Endothelial cell of hepatic sinusoid (primary cell): Measurements from ENCODE around the gene ABCC6.
"Not testable (repeated sequence)": the region's sequence is repeated elsewhere in the genome, so short reads cannot be mapped to it uniquely, and the experiment has no call there.

ENCODE experiments used
- in situ Hi-C: cut with HindIII; loops from 2 replicates; pipeline ENCODE4 v1.10.0; 2017; ENCODE audit warnings: low sequenced_read_pairs

Gene ABCC6

GRCh38 chr16:16163109-16163508, 60.2 kb downstream of the ABCC6 start:
- in situ Hi-C loops = loop anchor here (5.0 kb wide), 2 partner anchors 41 to 411 kb away; no protein-coding TSS in a partner anchor

DNA sequence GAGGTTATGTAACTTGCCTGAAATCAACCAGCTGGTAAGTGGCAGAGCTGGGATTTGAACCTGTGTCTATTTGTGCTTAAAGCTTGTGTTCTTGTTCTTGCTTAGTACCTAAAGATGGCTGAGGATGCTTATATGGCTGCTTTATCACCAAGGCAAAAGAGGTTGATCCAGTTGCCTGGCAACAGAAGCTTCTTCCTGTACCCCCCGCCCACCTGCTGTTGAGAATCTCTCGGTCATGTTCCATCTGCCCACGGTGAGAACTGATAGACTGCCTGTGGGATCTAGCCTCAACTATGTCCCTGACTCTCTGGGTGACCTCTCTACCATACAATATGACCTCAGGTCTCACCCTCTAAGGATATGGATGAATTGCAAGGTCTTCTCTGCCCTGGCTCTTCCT, 60.7 kb downstream of the ABCC6 start:
- in situ Hi-C loops = loop anchor here (5.0 kb wide), 2 partner anchors 40 to 410 kb away; no protein-coding TSS in a partner anchor

GRCh38 chr16:16161840-16162239, 61.5 kb downstream of the ABCC6 start:
- in situ Hi-C loops = loop anchor here (5.0 kb wide), 2 partner anchors 40 to 410 kb away; no protein-coding TSS in a partner anchor

DNA sequence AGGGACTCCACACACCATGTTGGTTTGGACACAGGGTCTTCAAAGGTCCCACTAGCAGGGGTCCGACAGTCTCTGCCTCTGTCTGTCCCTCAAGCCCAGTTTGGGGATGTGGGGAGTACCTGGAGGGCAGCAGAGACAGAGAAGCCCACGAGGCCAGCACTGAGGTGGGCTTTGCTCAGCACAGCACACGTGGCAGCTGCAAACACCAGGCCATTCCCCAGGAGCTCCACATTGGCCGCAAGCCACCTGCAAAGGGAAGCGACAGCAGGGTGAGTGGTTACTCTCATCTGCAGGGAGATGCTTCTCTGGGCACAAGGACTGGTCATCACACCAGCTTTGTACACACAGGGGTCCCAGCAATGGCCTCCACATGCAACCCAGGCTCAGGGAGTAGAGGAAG, 62.0 kb downstream of the ABCC6 start:
- in situ Hi-C loops = loop anchor here (5.0 kb wide), 2 partner anchors 39 to 409 kb away; no protein-coding TSS in a partner anchor

DNA sequence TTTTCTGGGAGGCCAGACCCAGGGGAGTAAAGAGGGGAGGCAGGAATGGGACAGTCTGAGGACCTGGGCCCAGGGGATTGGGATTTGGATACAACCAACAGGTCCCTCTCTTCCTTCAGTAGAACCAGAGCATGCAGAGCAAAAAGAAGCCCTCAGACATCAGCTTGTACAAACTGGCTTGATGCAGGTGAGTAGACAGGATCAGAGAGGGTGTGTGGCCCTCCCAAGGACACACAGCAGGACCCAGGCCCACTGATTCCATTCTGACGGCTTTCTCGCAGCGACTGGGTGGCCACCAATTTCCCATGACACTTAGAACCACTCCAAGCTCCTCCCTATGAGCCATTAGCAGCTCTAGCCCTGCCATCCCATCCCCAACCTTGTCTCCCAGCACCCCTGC, 63.6 kb downstream of the ABCC6 start:
- in situ Hi-C loops = loop anchor here (5.0 kb wide), 2 partner anchors 37 to 407 kb away; no protein-coding TSS in a partner anchor

- in situ Hi-C loops = no loop called here
Observed at GRCh38 chr16:16158741-16159374, 64.4 kb downstream of the ABCC6 start.

DNA sequence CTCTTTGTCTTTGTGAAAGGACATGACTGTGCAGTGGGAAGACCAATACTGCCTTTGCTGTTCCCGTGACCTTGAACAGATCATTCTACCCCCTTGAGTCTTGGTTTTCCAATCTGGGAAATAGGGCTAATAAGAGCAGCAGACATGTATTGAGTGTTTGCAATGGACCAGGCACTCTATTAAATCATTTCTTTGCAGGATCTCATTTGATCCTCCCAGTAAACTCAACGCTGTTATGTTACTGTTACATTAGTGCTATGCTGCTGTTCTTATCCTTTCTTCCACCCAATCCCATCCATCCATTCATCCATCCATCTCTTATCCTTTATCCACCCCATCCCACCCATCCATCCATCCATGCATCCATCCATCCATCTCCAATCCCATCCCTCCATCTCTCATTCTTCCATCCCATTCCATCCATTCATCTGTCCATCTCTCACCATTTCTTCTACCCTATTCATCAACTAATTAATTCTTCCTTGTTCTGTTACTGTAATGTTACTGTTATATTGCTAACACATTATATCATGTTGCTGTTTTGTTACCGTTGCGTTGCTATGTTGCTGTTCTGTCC, 65.1 kb downstream of the ABCC6 start:
- in situ Hi-C loops = no loop called here

DNA sequence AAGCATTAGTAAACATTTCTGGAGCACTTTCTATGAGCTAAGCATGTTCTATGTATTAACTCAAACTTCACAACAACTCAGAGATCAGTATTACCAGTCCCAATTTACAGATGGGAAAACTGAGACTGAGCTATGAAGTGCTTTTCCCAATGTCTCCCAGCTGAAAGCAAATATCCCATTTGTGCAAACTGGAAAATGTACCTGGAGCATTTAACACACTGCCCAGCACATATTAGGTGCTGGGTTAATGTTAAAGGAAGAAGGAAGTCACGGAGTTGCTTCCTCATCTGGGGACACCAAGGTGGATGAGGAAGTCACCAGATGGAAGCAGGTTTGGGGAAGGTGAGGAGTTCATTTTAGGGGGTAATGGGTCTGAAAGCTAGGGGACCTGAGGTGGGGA, 66.1 kb downstream of the ABCC6 start:
- in situ Hi-C loops = no loop called here

- in situ Hi-C loops = no loop called here
Observed at GRCh38 chr16:16155234-16155633, 68.1 kb downstream of the ABCC6 start.

DNA sequence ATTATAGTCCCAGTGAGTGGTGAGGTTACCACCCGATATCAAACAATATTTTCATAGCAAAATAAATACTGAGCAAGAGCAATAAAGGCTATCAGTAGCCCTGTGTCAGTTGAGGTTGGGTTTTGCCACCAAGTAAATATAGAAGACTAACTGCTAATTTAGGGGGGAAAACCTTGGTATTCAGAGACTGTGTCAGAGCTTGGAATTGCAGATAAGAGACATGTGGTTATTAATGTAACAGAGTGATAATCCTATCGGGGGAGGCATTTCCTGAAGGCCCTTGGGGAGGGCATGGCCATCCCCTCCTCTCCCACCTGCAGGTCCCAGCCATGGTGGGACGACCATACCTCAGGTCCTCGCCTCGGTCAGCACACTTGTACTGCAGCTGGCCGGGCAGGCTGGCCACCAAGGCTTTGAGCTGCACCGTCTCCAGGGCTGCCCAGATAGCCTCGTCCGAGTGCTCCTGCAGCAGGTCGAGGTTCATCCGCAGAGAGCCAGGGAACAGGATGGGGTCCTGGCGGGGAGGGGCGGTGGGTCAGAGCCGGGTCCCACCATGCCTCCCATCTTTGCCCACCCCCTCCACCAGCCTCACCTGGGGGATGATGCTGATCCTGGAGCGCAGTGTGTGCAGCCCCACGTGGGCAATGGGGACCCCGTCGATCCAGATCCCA, 68.9 kb downstream of the ABCC6 start:
- in situ Hi-C loops = no loop called here

DNA sequence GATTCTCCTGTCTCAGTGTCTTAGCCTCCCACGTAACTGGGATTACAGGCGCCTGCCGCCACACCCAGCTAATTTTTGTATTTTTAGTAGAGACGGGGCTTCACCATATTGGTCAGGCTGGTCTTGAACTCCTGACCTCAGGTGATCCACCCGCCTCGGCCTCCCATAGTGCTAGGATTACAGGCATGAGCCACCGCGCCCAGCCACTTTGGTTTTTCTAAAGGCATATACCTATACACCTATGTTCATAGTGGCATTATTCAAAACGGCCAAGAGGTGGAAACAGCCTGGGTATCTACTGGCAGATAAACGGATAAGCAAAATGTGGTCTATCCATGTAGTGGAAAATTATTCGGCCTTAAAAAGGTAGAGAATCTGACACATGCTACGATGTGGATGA, 70.3 kb downstream of the ABCC6 start:
- in situ Hi-C loops = not testable (repeated sequence)

DNA sequence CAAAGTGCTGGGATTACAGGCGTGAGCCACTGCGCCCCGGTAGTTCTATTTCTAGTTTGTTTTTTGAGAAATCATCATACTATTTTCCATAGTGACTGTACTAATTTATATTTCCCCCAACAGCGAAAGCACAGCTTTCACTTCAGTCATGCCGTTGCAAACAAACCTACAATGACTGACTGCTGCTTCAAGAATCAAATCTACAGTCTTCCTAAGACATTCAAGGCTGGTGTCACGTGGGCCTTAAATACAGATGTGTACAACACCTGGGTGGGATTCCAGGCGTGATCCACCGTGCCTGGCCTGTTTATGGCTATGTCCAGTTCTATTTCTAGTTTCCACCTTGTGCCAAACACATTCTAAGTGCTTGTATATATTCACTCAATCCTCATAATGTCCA, 72.0 kb downstream of the ABCC6 start:
- in situ Hi-C loops = no loop called here

DNA sequence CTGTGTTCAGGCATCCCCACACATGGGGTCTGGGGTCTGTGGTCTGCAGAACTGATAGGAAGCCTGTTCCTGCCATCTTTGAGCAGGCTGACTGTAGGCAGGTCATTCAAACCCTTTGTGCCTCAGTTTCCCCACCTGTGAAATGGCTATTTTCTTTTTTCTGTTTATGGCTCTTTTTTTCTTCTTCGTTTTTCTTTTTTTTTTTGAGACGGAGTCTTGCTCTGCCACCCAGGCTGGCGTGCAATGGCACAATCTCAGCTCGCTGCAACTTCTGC, 72.5 kb downstream of the ABCC6 start:
- in situ Hi-C loops = no loop called here

GRCh38 chr16:16150117-16150877, 73.0 kb downstream of the ABCC6 start:
- in situ Hi-C loops = no loop called here

DNA sequence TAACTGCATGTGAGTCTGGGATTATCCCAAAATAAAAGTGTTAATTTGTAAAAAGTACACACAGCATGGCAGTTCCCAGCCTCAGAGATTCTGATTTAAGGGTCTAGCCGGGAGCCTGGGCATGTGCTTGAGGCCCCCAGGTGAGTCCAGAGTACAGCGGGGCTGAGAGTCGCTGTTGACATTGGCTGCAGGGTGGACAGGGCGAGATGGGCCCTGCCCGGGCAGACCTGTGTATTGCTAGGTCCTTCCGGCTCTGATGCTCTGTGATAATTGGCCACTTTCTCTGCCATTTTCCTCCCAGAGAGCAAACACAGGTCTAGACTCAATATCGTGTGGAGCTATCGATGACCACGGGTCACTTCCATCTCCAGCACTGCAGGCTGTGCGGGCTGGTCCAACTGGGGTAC, 73.6 kb downstream of the ABCC6 start:
- in situ Hi-C loops = no loop called here

DNA sequence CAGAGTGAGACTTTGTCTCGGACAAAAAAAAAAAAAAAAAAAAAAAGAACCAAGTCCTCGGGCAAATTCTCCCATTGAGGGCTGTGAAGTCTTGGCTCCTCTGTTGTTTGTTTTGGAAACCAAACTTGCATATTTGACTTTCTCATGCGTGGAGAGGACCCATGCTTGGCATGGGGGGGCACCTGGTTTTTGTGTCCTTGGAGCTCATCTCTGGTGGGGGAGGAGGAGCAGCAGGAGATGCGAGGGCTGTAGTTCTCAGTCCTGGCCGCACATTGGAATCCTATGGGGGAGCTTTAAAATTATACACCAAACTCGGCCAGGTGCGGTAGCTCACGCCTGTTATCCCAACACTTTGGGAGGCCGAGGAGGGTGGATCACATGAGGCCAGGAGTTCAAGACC, 74.5 kb downstream of the ABCC6 start:
- in situ Hi-C loops = no loop called here

DNA sequence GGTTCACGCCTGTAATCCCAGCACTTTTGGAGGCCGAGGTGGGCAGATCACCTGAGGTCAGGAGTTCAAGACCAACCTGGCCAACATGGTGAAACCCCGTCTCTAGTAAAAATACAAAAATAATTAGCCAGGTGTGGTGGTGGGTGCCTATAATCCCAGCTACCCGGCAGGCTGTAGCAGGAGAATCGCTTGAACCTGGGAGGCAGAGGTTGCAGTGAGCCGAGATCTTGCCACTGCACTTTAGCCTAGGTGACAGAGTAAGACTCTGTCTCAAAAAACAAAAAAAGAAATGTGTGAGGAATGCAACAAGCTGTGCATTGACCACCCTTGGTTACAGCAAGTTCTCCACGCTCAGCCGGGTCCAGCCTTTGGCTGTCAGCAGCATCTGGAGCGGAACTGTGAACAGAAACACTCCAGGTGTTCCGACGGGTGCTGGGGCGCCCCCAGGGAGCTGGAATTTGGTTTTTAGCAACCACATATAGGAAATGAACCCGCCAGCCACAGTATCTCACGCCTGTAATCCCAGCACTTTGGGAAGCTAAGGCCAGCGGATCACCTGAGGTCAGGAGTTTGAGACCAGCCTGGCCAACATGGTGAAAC, 75.2 kb downstream of the ABCC6 start:
- in situ Hi-C loops = not testable (repeated sequence)

- in situ Hi-C loops = no loop called here
Observed at GRCh38 chr16:16147316-16147999, 75.8 kb downstream of the ABCC6 start.

GRCh38 chr16:16146380-16147315, 76.6 kb downstream of the ABCC6 start:
- in situ Hi-C loops = no loop called here

- in situ Hi-C loops = no loop called here
Observed at GRCh38 chr16:16145286-16145685, 78.0 kb downstream of the ABCC6 start.
